Ureter (tissue), 1 donor: ENCODE measurements around the gene BANF2. TPM values are rescaled to one million over a fixed set of nuclear protein-coding genes. Genes with fewer than 3 reads are reported as not detected.

Experiments
- DNase-seq: peaks from one replicate; pipeline ENCODE4 v3.0.0-alpha.2; 2020; ENCODE audit warnings: low spot score
- total RNA-seq: library from RNA; stranded (reverse); gene quantifications from one replicate; pipeline ENCODE4 v1.2.4, GENCODE V29; 2023
- donor health status: DM: yes; HTN: yes; CAD: no.

Gene BANF2
- total RNA-seq, 1 donor from 2014 or later: not detected

GRCh38 chr20:17664025-17664633, 35.6 kb upstream of the BANF2 start:
- no peak for DNase-seq

- DNase-seq: no peak
These were observed 34.0 kb upstream of the BANF2 start for GRCh38 chr20:17665756-17666155.

GRCh38 chr20:17666481-17666880, 33.3 kb upstream of the BANF2 start:
- DNase-seq: no peak

GRCh38 chr20:17667445-17667844, 32.3 kb upstream of the BANF2 start:
- no peak for DNase-seq

- no peak for DNase-seq
These were observed 31.3 kb upstream of the BANF2 start for GRCh38 chr20:17668432-17668831.

GRCh38 chr20:17669306-17669931, 30.3 kb upstream of the BANF2 start:
- no peak for DNase-seq

- DNase-seq: no peak
These were observed 28.8 kb upstream of the BANF2 start for GRCh38 chr20:17671011-17671410.

GRCh38 chr20:17671565-17671964, 28.2 kb upstream of the BANF2 start:
- DNase-seq: no peak

GRCh38 chr20:17673084-17673483, 26.7 kb upstream of the BANF2 start:
- no peak for DNase-seq

GRCh38 chr20:17674722-17675518, 24.8 kb upstream of the BANF2 start:
- no peak for DNase-seq

- no peak for DNase-seq
These were observed 24.0 kb upstream of the BANF2 start for GRCh38 chr20:17675519-17676377.

- no peak for DNase-seq
These were observed 23.4 kb upstream of the BANF2 start for GRCh38 chr20:17676378-17676759.

GRCh38 chr20:17676942-17677341, 22.8 kb upstream of the BANF2 start:
- no peak for DNase-seq

GRCh38 chr20:17678295-17678694, 21.5 kb upstream of the BANF2 start:
- no peak for DNase-seq

- no peak for DNase-seq
These were observed 20.9 kb upstream of the BANF2 start for GRCh38 chr20:17678886-17679285.

- peak; percentile 54 for DNase-seq
These were observed 19.6 kb upstream of the BANF2 start for GRCh38 chr20:17679941-17680835.

GRCh38 chr20:17680836-17681725, 18.7 kb upstream of the BANF2 start:
- peak; percentile 86 for DNase-seq

GRCh38 chr20:17681726-17682102, 18.1 kb upstream of the BANF2 start:
- no peak for DNase-seq

GRCh38 chr20:17682103-17682888, 17.5 kb upstream of the BANF2 start, which contains the start of gene RRBP1:
Gene RRBP1, minus strand, starts transcription at chr20:17682242. Its CDS starts 21,735 bp downstream, at chr20:17660507.
- DNase-seq: peak; percentile 99
